Mesendoderm (in vitro differentiated cells): ENCODE results near the gene IRAK4.

Experiments
- DNase-seq: peaks from one replicate; pipeline ENCODE4 v3.0.0; 2013
- H2AK5ac ChIP-seq: 2 replicates; pipeline ENCODE4 v1.6.1; 2013; ENCODE audit warnings: low read length, inconsistent platforms
- H2BK120ac ChIP-seq: 2 replicates; pipeline ENCODE4 v1.6.1; 2013; ENCODE audit warnings: low read depth, mild to moderate bottlenecking, low read length, moderate library complexity, mixed read lengths
- H2BK15ac ChIP-seq: replicated peaks from 2 replicates; pipeline ENCODE4 v1.6.1; 2013; ENCODE audit warnings: low read depth, mild to moderate bottlenecking, moderate library complexity
- H2BK5ac ChIP-seq: 2 replicates; pipeline ENCODE4 v1.6.1; 2013; ENCODE audit warnings: low read length, inconsistent platforms
- H3K18ac ChIP-seq: 2 replicates; pipeline ENCODE4 v1.6.1; 2013; ENCODE audit warnings: mild to moderate bottlenecking, low read length, mixed read lengths
- H3K23ac ChIP-seq: one replicate; pipeline ENCODE4 v1.6.1; 2013; ENCODE audit warnings: low read length
- H3K27ac ChIP-seq: 2 replicates; pipeline ENCODE4 v1.5.1; 2013; ENCODE audit warnings: low read depth, mild to moderate bottlenecking, inconsistent platforms, low read length, moderate library complexity
- H3K27me3 ChIP-seq: 2 replicates; pipeline ENCODE4 v1.6.1; 2013; ENCODE audit warnings: low read length, control low read depth, mild to moderate bottlenecking, inconsistent platforms; ENCODE audit not compliant: insufficient read depth, poor library complexity
- H3K36me3 ChIP-seq: 2 replicates; pipeline ENCODE4 v1.6.1; 2013; ENCODE audit warnings: low read length, inconsistent platforms; ENCODE audit not compliant: control insufficient read depth, insufficient read depth
- H3K4ac ChIP-seq: one replicate; pipeline ENCODE4 v1.6.1; 2013; ENCODE audit warnings: low read depth, mild to moderate bottlenecking, low read length, moderate library complexity
- H3K4me1 ChIP-seq: 2 replicates; pipeline ENCODE4 v1.6.1; 2013; ENCODE audit warnings: low read depth, low read length, inconsistent platforms; ENCODE audit not compliant: control insufficient read depth
- H3K4me2 ChIP-seq: 2 replicates; pipeline ENCODE4 v1.6.1; 2013; ENCODE audit warnings: low read length
- H3K4me3 ChIP-seq: 2 replicates; pipeline ENCODE4 v1.5.1; 2013; ENCODE audit warnings: mild to moderate bottlenecking, low read length
- H3K56ac ChIP-seq: one replicate; pipeline ENCODE4 v1.6.1; 2013; ENCODE audit warnings: low read length
- H3K79me1 ChIP-seq: 2 replicates; pipeline ENCODE4 v1.6.1; 2013; ENCODE audit warnings: low read length, inconsistent platforms
- H3K79me2 ChIP-seq: 2 replicates; pipeline ENCODE4 v1.6.1; 2013; ENCODE audit warnings: mild to moderate bottlenecking, low read length; ENCODE audit not compliant: control insufficient read depth, insufficient read depth
- H3K9ac ChIP-seq: 2 replicates; pipeline ENCODE4 v1.6.1; 2013; ENCODE audit warnings: low read length, inconsistent platforms
- H4K5ac ChIP-seq: one replicate; pipeline ENCODE4 v1.6.1; 2013; ENCODE audit warnings: low read length
- H4K8ac ChIP-seq: one replicate; pipeline ENCODE4 v1.6.1; 2013; ENCODE audit warnings: low read depth, mild to moderate bottlenecking, control low read depth, low read length, moderate library complexity
- WGBS: extraction: QIAGEN DNeasy Blood & Tissue Kit; methylation state at CpG from one replicate; pipeline ENCODE4 v1.1.7; 2013; ENCODE audit warnings: low lambda C conversion rate, missing lambda C conversion rate; ENCODE audit not compliant: insufficient coverage; ENCODE audit errors: extremely low coverage; 5-methylcytosine and 5-hydroxymethylcytosine counted together

The IRAK4 gene

GRCh38 chr12:43812926-43813325, 54.2 kb downstream of the IRAK4 start:
- no CpG with 5 or more reads among the region's 4 CpGs for WGBS

DNA sequence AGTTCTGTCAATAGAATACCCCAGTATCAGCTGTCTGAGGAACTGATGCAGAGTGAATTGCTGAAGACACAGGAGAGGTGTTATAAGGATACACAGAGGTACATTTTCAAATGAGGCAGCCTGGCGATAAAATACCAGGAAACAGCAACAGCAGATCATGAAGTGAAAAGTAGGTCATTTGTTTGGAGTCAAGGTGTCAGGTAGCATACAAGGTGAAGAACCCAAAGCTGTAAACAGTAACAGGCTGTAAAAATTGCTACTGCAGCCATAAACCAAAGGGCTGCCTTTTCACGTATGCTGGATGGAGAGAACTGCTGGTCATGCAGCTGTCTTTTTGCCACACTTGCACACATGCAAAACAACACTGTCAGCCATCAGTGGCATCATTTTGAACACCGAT, 56.7 kb downstream of the IRAK4 start:
- H3K27ac ChIP-seq: no peak overlapping the region
- no peak overlapping the region for H2BK120ac ChIP-seq
- H4K8ac ChIP-seq: no peak overlapping the region
- no peaks in the 10 kb centered on the region for H3K79me2 ChIP-seq
- H3K23ac ChIP-seq: peak overlapping the region; percentile 17
- no peak for DNase-seq
- H4K5ac ChIP-seq: no peak overlapping the region
- no peak overlapping the region for H2AK5ac ChIP-seq
- no peak overlapping the region for H3K4me2 ChIP-seq
- peaks cover 2% of the 10 kb centered on the region for H3K4me1 ChIP-seq
- H3K56ac ChIP-seq: no peak overlapping the region
- no CpG with 5 or more reads among the region's 3 CpGs for WGBS
- no peaks in the 10 kb centered on the region for H3K36me3 ChIP-seq
- no peaks in the 10 kb centered on the region for H3K79me1 ChIP-seq
- H3K18ac ChIP-seq: no peak overlapping the region
- H3K4me3 ChIP-seq: no peak overlapping the region
- H3K27me3 ChIP-seq: no peaks in the 10 kb centered on the region
- no peak overlapping the region for H2BK5ac ChIP-seq
- no peak overlapping the region for H3K9ac ChIP-seq
- H3K4ac ChIP-seq: no peak overlapping the region
- no peak overlapping the region for H2BK15ac ChIP-seq

More at GRCh38 chr12:43812926-43813325, 54.2 kb downstream of the IRAK4 start:
- no peak overlapping the region for H2BK120ac ChIP-seq
- H2BK15ac ChIP-seq: no peak overlapping the region
- no peaks in the 10 kb centered on the region for H3K79me1 ChIP-seq
- no peak overlapping the region for H3K4me2 ChIP-seq
- H3K79me2 ChIP-seq: no peaks in the 10 kb centered on the region
- no peak overlapping the region for H4K5ac ChIP-seq
- no peak overlapping the region for H3K4me3 ChIP-seq
- no peak overlapping the region for H2BK5ac ChIP-seq
- no peak overlapping the region for H3K9ac ChIP-seq
- no peaks in the 10 kb centered on the region for H3K36me3 ChIP-seq
- H3K4ac ChIP-seq: no peak overlapping the region
- H3K23ac ChIP-seq: no peak overlapping the region
- no peak overlapping the region for H3K27ac ChIP-seq
- no peak for DNase-seq
- H3K56ac ChIP-seq: no peak overlapping the region
- H2AK5ac ChIP-seq: no peak overlapping the region
- H3K18ac ChIP-seq: no peak overlapping the region
- H3K27me3 ChIP-seq: no peaks in the 10 kb centered on the region
- H4K8ac ChIP-seq: no peak overlapping the region
- peaks cover 2% of the 10 kb centered on the region for H3K4me1 ChIP-seq

GRCh38 chr12:43816168-43816567, 57.4 kb downstream of the IRAK4 start:
- DNase-seq: no peak
- Histone ChIP-seq H3K4me1 (peaks cover 2% of the 10 kb centered on the region), H4K8ac (no peak overlapping the region), H3K4me2 (no peak overlapping the region), H4K5ac (no peak overlapping the region), H3K23ac (no peak overlapping the region), H2BK120ac (no peak overlapping the region), H3K79me1 (no peaks in the 10 kb centered on the region), H2AK5ac (no peak overlapping the region), H2BK15ac (no peak overlapping the region), H3K27me3 (no peaks in the 10 kb centered on the region), H3K9ac (no peak overlapping the region), H3K4ac (no peak overlapping the region), H3K27ac (no peak overlapping the region), H3K79me2 (no peaks in the 10 kb centered on the region), H3K36me3 (no peaks in the 10 kb centered on the region), H3K18ac (no peak overlapping the region), H3K56ac (no peak overlapping the region), H3K4me3 (no peak overlapping the region), H2BK5ac (no peak overlapping the region)
- WGBS: no CpG with 5 or more reads among the region's 3 CpGs

DNA sequence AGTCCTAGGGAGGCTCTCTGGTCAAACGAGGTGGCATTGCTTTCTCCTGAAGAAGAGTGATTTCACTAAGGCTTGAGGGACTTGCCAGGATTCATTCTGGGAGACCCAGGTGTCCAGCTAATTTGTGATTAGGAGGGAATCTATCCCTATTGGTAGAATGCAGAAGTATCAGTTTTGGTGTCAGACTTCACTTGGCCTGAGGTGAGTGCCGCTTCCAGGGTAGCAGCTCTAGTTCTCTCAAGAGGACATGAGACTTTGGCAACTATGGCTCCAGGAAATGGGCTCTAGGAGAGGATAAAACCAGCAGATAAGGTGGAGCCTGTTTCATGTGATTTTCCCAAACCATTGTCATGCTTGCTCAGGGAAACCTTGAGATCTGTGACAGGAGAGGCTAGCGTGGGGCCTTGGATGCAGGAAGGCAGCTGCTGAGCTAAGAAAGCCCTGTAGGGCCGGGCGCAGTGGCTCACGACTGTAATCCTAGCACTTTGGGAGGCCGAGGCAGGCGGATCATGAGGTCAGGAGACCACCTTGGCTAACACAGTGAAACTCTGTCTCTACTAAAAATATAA, 65.5 kb downstream of the IRAK4 start:
- Histone ChIP-seq H4K5ac (no peak overlapping the region), H2BK15ac (no peak overlapping the region), H3K18ac (no peak overlapping the region), H4K8ac (no peak overlapping the region), H3K79me2 (no peaks in the 10 kb centered on the region), H3K56ac (no peak overlapping the region), H3K9ac (no peak overlapping the region), H3K4ac (no peak overlapping the region), H2AK5ac (no peak overlapping the region), H3K23ac (no peak overlapping the region), H3K27me3 (no peaks in the 10 kb centered on the region), H3K4me2 (no peak overlapping the region), H3K79me1 (no peaks in the 10 kb centered on the region), H2BK120ac (no peak overlapping the region), H3K4me1 (no peaks in the 10 kb centered on the region), H3K4me3 (no peak overlapping the region), H3K27ac (no peak overlapping the region), H2BK5ac (no peak overlapping the region), H3K36me3 (no peaks in the 10 kb centered on the region)
- DNase-seq: peak; percentile 29
- WGBS: no CpG with 5 or more reads among the region's 8 CpGs

DNA sequence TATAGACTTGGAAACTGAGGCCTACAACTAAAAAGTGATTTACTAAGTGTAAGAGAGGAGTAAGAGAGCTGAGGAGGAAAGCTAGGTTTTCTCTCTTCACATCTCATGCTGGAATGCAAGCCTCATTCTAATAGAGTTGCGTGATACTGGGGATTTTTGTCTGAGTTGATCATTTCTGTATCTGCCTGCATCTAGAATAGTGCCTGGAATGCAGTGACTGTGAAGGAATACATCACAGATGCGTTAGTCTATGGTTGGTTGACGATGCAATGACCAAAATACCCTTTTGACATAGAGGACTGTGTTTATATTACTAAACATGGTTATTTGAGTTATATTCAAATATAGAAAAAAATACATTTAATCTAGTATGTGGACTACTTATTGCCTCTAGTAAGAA, 67.9 kb downstream of the IRAK4 start:
- H3K79me2 ChIP-seq: no peaks in the 10 kb centered on the region
- WGBS: no CpG with 5 or more reads among the region's 3 CpGs
- no peak overlapping the region for H3K18ac ChIP-seq

DNA sequence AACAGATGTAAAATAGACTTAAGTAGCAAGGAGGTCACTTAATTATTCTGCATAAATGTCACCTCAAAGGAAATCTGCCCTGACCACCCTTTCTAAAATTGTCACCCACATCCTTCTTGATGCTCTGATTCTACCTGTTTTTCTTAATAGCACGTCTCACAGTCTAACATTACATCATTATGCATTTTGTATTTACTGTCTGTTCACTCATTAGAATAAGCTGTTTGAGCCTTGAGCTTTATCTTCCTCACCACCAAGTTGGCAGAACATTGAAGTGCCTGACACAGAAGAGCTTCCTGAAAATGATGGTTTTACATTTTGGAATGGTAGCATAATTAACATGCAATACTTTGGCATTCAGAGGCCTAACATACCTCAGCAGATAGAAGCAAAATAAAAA, 68.3 kb downstream of the IRAK4 start:
- H2BK5ac ChIP-seq: no peak overlapping the region
- no peaks in the 10 kb centered on the region for H3K79me1 ChIP-seq
- H4K8ac ChIP-seq: no peak overlapping the region
- H4K5ac ChIP-seq: no peak overlapping the region
- no peak overlapping the region for H3K4ac ChIP-seq
- no peaks in the 10 kb centered on the region for H3K79me2 ChIP-seq
- no peak overlapping the region for H3K4me3 ChIP-seq
- H2AK5ac ChIP-seq: no peak overlapping the region
- no peak overlapping the region for H3K23ac ChIP-seq
- H3K9ac ChIP-seq: no peak overlapping the region
- H3K56ac ChIP-seq: no peak overlapping the region
- no peaks in the 10 kb centered on the region for H3K27me3 ChIP-seq
- no peaks in the 10 kb centered on the region for H3K36me3 ChIP-seq
- WGBS: no CpG with 5 or more reads among the region's 1 CpG
- no peak overlapping the region for H3K4me2 ChIP-seq
- no peak for DNase-seq
- no peaks in the 10 kb centered on the region for H3K4me1 ChIP-seq
- no peak overlapping the region for H2BK15ac ChIP-seq
- no peak overlapping the region for H2BK120ac ChIP-seq
- no peak overlapping the region for H3K27ac ChIP-seq
- H3K18ac ChIP-seq: no peak overlapping the region

More for the DNA sequence above, 67.9 kb downstream of the IRAK4 start:
- H3K27ac ChIP-seq: no peak overlapping the region
- no peak overlapping the region for H3K56ac ChIP-seq
- no peak overlapping the region for H3K9ac ChIP-seq
- H3K23ac ChIP-seq: no peak overlapping the region
- H2BK15ac ChIP-seq: no peak overlapping the region
- no peak overlapping the region for H2AK5ac ChIP-seq
- H2BK120ac ChIP-seq: no peak overlapping the region
- H3K4me1 ChIP-seq: no peaks in the 10 kb centered on the region
- H3K4me3 ChIP-seq: no peak overlapping the region
- H4K5ac ChIP-seq: no peak overlapping the region
- no peaks in the 10 kb centered on the region for H3K36me3 ChIP-seq
- H4K8ac ChIP-seq: no peak overlapping the region
- no peaks in the 10 kb centered on the region for H3K79me1 ChIP-seq
- no peak for DNase-seq
- H3K4me2 ChIP-seq: no peak overlapping the region
- no peak overlapping the region for H2BK5ac ChIP-seq
- H3K4ac ChIP-seq: no peak overlapping the region
- H3K27me3 ChIP-seq: no peaks in the 10 kb centered on the region
